Thyroid gland (tissue), 4 donors: ENCODE data around the gene CAMTA1. TPM values are rescaled to one million over a fixed set of nuclear protein-coding genes. Genes with fewer than 3 reads are reported as not detected.
"Not testable (repeated sequence)": the region's sequence is repeated elsewhere in the genome, so short reads cannot be mapped to it uniquely, and the experiment has no call there.

Experiments used
- DNase-seq, 2 donors: peaks; one replicate each; pipeline ENCODE4 v3.0.0-alpha.2; 2019
- H3K27ac ChIP-seq, 3 donors: fragments of 200-600 bp; sonication (generic); 1 replicate in 2 of 3; 2 replicates in 1 of 3; pipeline ENCODE4 v1.5.1; 2016 to 2019; ENCODE audit warnings: mild to moderate bottlenecking in 1 of 3, moderate library complexity in 1 of 3
- H3K27me3 ChIP-seq: fragments of 200-600 bp; sonication (generic); one replicate; pipeline ENCODE4 v1.5.1; 2019
- H3K36me3 ChIP-seq, 2 donors: fragments of 200-600 bp; sonication (generic); one replicate each; pipeline ENCODE4 v1.5.1; 2016 to 2019
- H3K4me1 ChIP-seq, 2 donors: fragments of 200-600 bp; sonication (generic); one replicate each; pipeline ENCODE4 v1.5.1; 2017 to 2019
- H3K4me3 ChIP-seq, 3 donors: fragments of 200-600 bp; sonication (generic); replicated peaks in 1 of 3; 1 replicate in 2 of 3; 2 replicates in 1 of 3; pipeline ENCODE4 v1.5.1; 2016; ENCODE audit warnings: mild to moderate bottlenecking in 1 of 3
- H3K9me3 ChIP-seq: fragments of 200-600 bp; sonication (generic); one replicate; pipeline ENCODE4 v1.5.1; 2017
- POLR2A ChIP-seq, 2 donors: fragments of 450-650 bp; IDR thresholded peaks; one replicate each; pipeline ENCODE4 v1.6.1; 2017; ENCODE audit warnings: antibody characterized with exemption in 2 of 2, mild to moderate bottlenecking in 2 of 2, moderate library complexity in 1 of 2
- WGBS, 2 donors: methylation state at CpG; one replicate each; pipeline ENCODE4 v1.1.5; 2017; 5-methylcytosine and 5-hydroxymethylcytosine counted together
- intact Hi-C: fragments of 100-400 bp; cut with DNase I; formaldehyde crosslinking; loops from one replicate; pipeline ENCODE4 v1.15.1; 2023
- total RNA-seq, 4 donors: library from RNA; depleted of rRNA; stranded (reverse); fragments of >200 nt; gene quantifications; one replicate each; pipeline ENCODE4 v1.2.3, GENCODE V29; 2016
- TF ChIP-seq, protein P1 (sequence below), 6 experiments: fragments of 200-600 bp in 3 of 6; fragments of 450-650 bp in 3 of 6; sonication (generic) in 3 of 6; IDR thresholded peaks; one replicate each; pipeline ENCODE4 v1.5.1; 2016 to 2019; ENCODE audit warnings: antibody characterized with exemption in 6 of 6, mild to moderate bottlenecking in 2 of 6, inconsistent platforms in 1 of 6, moderate library complexity in 1 of 6

CAMTA1 gene
- total RNA-seq, 4 donors from 2014 or later = 63.9 to 124 (median 101) TPM

DNA sequence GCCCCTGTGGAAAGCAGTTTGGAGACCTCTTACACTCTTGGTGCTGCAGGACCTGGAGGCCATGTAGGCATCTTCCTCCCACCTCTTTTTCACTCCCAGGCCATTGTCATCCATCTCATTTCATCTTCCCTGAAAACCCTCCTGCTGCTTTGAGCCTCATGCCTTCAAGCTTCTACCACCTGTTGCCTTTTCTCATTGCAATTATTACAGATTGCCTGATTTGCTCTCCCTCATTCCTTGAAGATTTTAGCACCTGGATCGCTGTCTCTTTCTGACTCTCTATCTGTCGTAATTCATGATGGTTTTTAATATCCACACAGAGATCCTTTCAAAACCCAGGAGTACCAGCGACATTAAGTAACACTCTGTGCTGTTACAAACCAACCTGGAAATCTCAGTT, 350.2 kb downstream of the CAMTA1 start:
- Histone ChIP-seq H3K27me3 (no peaks in the 10 kb centered on the region), H3K4me1 (no peaks in the 10 kb centered on the region), H3K9me3 (no peaks in the 10 kb centered on the region), H3K27ac (no peak overlapping the region), H3K36me3 (no peaks in the 10 kb centered on the region), H3K4me3 (no peak overlapping the region)
- intact Hi-C loops = no loop called here
- WGBS, 2 donors = 93 to 100% methylated on average over 3 of the region's 3 CpGs
- DNase-seq = no peak
- TF ChIP-seq, protein P1, sequence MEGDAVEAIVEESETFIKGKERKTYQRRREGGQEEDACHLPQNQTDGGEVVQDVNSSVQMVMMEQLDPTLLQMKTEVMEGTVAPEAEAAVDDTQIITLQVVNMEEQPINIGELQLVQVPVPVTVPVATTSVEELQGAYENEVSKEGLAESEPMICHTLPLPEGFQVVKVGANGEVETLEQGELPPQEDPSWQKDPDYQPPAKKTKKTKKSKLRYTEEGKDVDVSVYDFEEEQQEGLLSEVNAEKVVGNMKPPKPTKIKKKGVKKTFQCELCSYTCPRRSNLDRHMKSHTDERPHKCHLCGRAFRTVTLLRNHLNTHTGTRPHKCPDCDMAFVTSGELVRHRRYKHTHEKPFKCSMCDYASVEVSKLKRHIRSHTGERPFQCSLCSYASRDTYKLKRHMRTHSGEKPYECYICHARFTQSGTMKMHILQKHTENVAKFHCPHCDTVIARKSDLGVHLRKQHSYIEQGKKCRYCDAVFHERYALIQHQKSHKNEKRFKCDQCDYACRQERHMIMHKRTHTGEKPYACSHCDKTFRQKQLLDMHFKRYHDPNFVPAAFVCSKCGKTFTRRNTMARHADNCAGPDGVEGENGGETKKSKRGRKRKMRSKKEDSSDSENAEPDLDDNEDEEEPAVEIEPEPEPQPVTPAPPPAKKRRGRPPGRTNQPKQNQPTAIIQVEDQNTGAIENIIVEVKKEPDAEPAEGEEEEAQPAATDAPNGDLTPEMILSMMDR (IDR thresholded peaks at IDR 0.05) = no peak
- TF ChIP-seq POLR2A (IDR thresholded peaks at IDR 0.05) = no peak

DNA sequence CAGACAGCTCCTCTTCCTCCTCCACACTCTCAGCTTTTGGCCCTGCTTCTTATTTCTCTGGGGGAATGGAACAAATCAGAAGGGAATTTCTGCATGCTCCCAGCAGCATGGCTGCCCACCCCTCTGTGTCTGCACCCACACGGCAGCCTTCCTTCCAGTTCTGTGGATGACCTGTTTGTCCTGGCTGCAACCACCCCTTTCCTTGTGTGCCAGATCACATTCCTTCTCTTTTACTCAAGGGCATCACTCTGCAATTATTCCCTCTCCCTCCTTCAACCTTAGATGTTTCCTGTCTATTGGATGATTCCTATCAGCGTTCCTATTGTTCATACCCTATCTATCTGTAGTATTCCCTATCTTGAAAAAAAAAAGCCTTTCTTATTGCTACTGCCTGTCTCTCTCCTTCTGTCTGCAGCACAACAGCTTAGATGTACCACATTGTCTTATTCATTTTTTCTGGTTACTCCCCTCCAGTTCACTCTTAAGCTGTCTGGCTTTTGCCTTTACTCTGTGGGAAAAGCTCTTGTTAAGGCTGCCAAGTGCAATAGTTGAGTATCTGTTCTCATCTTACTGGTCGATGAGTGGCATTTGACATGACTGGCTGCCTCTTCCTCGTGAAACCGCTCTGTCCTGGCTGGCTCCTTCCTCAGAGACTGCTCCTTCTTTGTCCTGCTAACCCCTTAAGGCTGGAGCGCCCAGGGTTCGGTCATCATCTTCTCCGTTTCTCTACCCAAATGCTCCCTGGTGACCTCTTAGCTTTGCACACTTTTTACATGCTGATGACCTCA, 351.1 kb downstream of the CAMTA1 start:
- no peaks in the 10 kb centered on the region for H3K9me3 ChIP-seq
- no peak overlapping the region for H3K27ac ChIP-seq
- intact Hi-C loops = no loop called here
- H3K27me3 ChIP-seq = no peaks in the 10 kb centered on the region
- H3K4me1 ChIP-seq = no peaks in the 10 kb centered on the region
- TF ChIP-seq, protein P1 (IDR thresholded peaks at IDR 0.05) = no peak
- no peak for TF ChIP-seq POLR2A (IDR thresholded peaks at IDR 0.05)
- no peak overlapping the region for H3K4me3 ChIP-seq
- no peaks in the 10 kb centered on the region for H3K36me3 ChIP-seq
- 58 to 63% methylated on average over 8 of the region's 8 CpGs for WGBS, 2 donors
- no peak for DNase-seq

DNA sequence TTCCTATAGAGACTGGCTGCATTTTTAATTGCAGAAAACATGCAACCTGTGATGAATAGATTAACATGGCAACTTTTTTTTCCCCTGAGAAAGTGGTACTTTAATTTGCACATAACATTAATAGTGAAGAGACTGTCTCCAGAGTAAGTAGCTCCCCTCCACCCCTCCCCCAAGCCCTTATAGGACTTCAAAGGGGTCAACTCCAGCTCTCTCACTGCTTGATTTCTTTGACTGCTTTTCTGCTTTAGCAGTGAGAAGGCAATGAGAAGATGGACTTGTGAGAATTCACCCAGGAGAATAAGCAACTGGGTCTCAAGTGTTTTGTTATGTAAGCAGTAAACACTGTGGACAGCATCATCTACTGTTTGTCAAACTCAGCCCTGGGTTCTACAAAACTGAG, 355.0 kb downstream of the CAMTA1 start:
- Histone ChIP-seq H3K27ac (no peak overlapping the region), H3K4me1 (no peaks in the 10 kb centered on the region), H3K9me3 (no peaks in the 10 kb centered on the region), H3K27me3 (no peaks in the 10 kb centered on the region), H3K36me3 (no peaks in the 10 kb centered on the region), H3K4me3 (no peak overlapping the region)
- TF ChIP-seq, protein P1 (IDR thresholded peaks at IDR 0.05) = no peak
- no peak for TF ChIP-seq POLR2A (IDR thresholded peaks at IDR 0.05)
- intact Hi-C loops = no loop called here
- no peak for DNase-seq

DNA sequence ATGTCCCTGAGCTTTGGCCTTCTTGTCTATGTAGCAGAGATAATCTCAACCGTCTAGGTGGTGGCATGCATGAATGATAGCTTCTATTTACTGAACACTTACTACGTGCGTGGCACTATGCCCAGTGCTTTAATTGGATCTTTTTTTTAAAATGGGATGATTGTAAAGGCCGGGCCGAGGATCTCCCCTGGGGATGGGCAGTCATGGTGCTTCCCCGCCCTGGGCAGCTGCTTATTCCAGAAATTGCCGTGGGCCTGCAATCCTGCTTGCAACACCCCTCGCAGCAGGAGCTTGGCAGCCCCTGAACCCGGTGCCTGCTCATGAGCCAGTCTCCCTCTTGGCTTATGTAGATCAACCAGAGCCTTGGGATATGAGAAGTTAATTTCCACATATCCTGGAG, 360.7 kb downstream of the CAMTA1 start:
- no peaks in the 10 kb centered on the region for H3K9me3 ChIP-seq
- WGBS, 2 donors = 78 to 84% methylated on average over 9 of the region's 9 CpGs
- H3K36me3 ChIP-seq = no peaks in the 10 kb centered on the region
- intact Hi-C loops = no loop called here
- no peak overlapping the region for H3K27ac ChIP-seq
- H3K27me3 ChIP-seq = no peaks in the 10 kb centered on the region
- TF ChIP-seq, protein P1 (IDR thresholded peaks at IDR 0.05) = no peak
- no peak for TF ChIP-seq POLR2A (IDR thresholded peaks at IDR 0.05)
- no peak for DNase-seq
- H3K4me3 ChIP-seq = no peak overlapping the region
- peaks cover 0 to 6% of the 10 kb centered on the region in 2 donors for H3K4me1 ChIP-seq

DNA sequence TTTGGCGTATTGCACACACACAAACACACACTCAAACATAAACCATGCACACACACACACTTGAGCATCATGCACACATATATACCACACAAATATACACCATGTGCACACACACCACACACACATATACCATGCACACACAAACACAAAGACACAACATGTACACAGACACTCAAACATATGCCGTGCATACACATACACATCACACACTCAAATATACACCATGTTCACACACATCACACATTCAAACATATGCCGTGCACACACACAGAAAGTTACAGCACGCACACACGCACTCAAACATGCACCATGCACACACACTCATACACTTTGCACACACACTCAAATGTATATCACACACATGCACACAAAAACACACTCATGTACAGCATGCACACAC, 361.5 kb downstream of the CAMTA1 start:
- Histone ChIP-seq H3K4me1 (peaks cover 0 to 6% of the 10 kb centered on the region in 2 donors), H3K9me3 (no peaks in the 10 kb centered on the region), H3K27ac (no peak overlapping the region), H3K36me3 (no peaks in the 10 kb centered on the region), H3K4me3 (no peak overlapping the region), H3K27me3 (no peaks in the 10 kb centered on the region)
- WGBS, 2 donors = 97% methylated on average over 5 of the region's 5 CpGs
- intact Hi-C loops = no loop called here
- DNase-seq = no peak
- TF ChIP-seq, protein P1 (IDR thresholded peaks at IDR 0.05) = no peak
- no peak for TF ChIP-seq POLR2A (IDR thresholded peaks at IDR 0.05)

DNA sequence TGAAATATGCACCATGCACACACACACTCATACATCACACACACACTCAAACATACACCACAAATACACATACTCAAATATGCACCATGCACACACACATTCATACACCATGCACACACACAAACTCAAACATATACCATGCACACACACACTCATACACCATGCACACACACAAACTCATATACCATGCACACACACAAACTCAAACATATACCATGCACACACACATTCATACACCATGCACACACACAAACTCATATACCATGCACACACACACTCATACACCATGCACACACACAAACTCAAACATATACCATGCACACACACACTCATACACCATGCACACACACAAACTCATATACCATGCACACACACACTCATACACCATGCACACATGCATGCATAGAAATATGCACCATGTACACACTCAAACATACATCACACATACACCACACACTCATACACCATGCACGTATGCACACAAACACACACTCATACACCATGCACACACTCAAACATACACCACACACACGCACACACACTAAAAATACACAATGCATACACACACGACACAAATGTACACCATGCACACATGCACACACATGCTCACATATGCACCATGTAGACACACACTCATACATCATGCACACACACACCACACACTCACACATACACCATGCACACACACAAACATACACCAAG, 362.5 kb downstream of the CAMTA1 start:
- H3K27me3 ChIP-seq, H3K4me1 ChIP-seq, H3K9me3 ChIP-seq, H3K36me3 ChIP-seq, H3K27ac ChIP-seq, H3K4me3 ChIP-seq, intact Hi-C loops, DNase-seq: not testable (repeated sequence)
- WGBS, 2 donors = 94 to 97% methylated on average over 3 of the region's 3 CpGs
